HG03159 (cell line): Measurements from ENCODE around the gene COX7A2L.
"Not testable (repeated sequence)": the region's sequence is repeated elsewhere in the genome, so short reads cannot be mapped to it uniquely, and the experiment has no call there.

ENCODE experiments used
- ATAC-seq: cut with Tn5 transposase; IDR thresholded peaks from one replicate; pipeline ENCODE4 v1.9.1; 2021; ENCODE audit warnings: mild to moderate bottlenecking, moderate library complexity; ENCODE audit not compliant: unreplicated experiment

The COX7A2L gene, protein sequence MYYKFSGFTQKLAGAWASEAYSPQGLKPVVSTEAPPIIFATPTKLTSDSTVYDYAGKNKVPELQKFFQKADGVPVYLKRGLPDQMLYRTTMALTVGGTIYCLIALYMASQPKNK

DNA sequence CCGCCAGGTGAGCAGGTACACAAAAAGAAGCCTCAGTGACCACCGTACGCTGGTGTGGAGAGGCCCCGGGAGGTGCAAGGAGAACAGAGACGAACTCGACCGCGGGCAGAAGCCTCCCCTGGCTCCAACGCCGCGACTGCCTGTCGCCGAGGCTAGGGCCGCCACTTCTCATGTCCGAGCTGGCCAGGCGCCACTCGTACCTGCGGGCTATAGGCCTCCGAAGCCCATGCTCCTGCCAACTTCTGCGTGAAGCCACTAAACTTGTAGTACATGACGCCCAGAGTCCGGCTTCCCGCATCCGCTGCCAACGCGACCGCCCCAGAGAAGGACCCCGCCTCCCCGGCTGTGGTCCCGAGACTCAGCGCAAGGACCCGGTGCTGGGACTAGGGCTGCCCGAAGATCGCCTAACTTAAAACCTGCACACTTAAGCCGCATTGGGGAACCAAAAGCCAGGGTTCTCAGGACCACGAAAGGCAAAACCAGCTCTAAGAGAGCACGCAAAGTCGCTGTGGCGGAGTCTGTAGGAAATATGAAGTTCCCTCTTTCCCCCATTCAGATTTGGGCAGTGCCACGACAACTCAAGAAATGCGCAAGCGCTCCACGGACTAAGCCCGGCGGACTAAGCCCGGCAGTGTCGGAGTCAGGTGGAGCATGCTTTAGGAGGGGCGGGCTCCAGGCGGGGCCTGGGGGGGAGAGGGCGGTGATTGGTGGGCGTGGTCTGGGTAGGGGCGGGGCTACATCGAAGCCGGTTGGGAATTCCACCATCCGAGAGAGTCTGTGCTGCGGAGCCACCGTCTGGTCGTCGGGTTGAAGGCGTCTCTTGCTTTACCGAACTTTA, at the start of gene COX7A2L:
Gene COX7A2L, minus strand, starts transcription at position 328 of the 838 bp plus-strand sequence. Its CDS starts 56 bp downstream, at position 272.
- peak; percentile 93 for ATAC-seq

- ATAC-seq: no peak
These were observed 47.0 kb upstream of the COX7A2L start for GRCh38 chr2:42408009-42408408.

- no peak for ATAC-seq
These were observed 46.5 kb upstream of the COX7A2L start for GRCh38 chr2:42407476-42407875.

DNA sequence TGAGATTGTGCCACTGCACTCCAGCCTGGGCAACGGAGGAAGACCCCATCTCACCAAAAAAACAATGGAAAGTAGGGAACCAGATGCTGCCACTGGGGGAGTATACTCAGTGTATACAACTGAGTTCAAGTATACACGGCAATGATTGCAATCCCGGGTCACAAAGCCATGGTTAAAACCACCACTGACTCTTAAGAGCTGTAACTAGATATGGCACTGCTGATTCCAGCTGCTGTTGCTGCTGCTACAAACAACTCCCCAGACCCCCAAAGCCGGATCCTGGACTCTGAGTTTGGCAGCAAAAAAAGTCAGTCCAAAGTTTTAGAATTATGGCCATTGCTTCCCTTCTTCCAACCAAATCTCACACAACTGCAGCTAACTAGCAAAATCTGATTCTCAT, 43.7 kb upstream of the COX7A2L start:
- ATAC-seq: no peak

DNA sequence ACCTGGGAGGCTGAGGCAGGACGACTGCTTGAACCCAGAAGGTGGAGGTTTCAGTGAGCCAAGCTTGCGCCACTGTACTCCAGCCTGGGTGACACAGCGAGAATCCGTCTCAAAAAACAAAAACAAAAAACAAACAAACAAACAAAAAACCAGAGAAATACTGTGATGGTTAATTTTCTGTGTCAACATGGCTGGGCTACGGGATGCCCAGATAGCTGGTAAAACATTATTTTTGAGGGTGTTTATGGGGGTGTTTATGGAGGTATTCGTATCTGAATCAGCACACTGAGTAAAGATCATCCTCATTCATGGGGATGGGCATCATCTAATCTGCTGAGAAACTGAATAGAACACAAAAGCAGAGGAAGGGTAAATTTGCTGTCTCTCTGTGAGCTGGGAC, 40.8 kb upstream of the COX7A2L start:
- no peak for ATAC-seq

GRCh38 chr2:42398052-42398451, 37.0 kb upstream of the COX7A2L start:
- not testable (repeated sequence) for ATAC-seq

DNA sequence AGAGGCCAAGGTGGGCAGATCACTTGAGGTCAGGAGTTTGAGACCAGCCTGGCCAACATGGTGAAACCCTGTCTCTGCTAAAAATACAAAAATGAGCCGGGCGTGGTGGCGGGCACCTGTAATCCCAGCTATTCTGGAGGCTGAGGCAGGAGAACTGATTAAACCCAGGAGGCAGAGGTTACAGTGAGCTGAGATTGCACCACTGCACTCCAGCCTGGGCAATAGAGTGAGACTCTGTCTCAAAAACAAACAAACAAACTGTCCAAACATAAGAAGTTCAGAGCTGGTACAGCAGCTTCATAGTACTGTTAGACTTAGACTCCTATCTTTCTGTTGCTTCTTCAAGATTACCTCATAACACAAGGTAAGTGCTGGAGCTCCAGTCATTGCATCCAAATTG, 32.3 kb upstream of the COX7A2L start:
- ATAC-seq: not testable (repeated sequence)

- ATAC-seq: no peak
These were observed 31.2 kb upstream of the COX7A2L start for GRCh38 chr2:42392191-42392590.

GRCh38 chr2:42390401-42390969, 29.5 kb upstream of the COX7A2L start:
- no peak for ATAC-seq

GRCh38 chr2:42386682-42387081, 25.7 kb upstream of the COX7A2L start:
- ATAC-seq: peak; percentile 79

DNA sequence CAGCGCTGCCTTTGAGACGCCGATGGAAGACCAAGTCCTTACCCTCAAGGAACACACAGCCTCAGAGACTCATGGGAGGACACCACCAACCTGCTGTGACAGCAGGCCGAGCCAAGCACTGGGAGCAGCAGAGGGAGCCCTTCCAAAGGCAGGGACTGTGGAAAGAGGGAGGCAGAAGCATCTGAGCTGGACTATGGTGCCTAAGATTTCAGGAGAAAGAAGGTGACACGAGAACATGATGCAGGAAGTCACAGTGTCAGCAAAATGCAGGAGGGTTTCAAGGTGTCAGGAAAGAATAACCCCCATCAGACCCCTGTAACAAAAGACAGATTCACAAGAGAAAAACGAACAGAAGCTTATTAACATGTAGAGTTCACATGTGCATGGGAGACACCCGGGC, 24.2 kb upstream of the COX7A2L start:
- ATAC-seq: no peak

- ATAC-seq: no peak
These were observed 23.0 kb upstream of the COX7A2L start for GRCh38 chr2:42383855-42384530.

DNA sequence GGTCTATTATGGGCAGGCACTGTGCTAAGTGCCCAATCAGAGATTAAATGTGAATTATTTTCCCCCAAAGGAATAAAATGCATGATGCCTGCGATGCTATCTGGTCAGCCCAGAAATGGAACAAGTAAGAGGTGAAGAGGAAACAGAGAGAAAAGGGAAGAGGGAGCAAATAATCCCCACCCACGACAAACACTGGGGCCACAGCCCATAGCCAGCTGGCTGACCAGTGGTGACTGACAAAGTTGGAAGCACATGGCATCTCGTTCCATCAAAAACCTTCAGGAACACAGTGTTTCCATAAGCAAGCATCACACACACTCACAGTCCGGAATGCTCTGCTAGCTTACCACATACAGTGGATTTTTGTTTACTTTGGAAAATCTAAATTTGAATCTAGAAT, 21.1 kb upstream of the COX7A2L start:
- no peak for ATAC-seq

GRCh38 chr2:42380026-42380425, 19.0 kb upstream of the COX7A2L start:
- not testable (repeated sequence) for ATAC-seq

DNA sequence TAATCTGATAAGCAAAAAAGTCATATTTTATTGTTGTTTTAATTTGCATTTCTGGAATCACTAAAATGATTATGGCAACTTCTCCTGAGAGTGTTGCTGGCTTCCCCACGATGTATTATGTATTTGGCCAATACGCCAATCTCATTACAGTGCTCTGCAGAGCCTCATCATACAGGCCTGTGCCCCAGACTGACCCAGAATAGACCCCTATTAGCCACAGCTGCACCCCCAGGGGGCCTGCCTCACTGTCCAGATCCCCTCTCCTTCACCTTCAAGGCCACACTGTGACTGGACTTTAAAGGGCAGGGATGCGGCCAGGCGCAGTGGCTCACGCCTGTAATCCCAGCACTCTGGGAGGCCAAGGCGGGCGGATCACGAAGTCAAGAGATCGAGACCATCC, 17.4 kb upstream of the COX7A2L start:
- ATAC-seq: no peak

DNA sequence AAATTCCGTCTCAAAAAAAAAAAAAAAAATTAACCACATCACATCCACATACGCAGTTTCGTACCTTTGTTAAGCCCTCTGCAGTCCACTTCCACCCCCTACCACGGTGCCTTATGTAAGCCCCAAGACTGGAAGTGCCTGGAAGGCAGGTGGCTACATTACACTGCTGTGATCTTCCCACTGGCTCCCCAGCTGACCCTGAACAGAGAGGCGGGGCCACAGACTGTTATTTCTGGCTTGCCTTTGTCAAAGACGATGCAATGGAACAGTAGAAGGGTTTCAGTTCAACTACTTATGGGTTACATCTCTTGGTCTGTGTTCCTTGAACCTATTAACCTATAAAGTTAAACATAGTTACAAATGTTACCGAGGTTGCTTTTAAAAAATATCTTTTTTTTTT, 15.7 kb upstream of the COX7A2L start:
- ATAC-seq: no peak

- no peak for ATAC-seq
These were observed 11.6 kb upstream of the COX7A2L start for GRCh38 chr2:42372474-42373200.

DNA sequence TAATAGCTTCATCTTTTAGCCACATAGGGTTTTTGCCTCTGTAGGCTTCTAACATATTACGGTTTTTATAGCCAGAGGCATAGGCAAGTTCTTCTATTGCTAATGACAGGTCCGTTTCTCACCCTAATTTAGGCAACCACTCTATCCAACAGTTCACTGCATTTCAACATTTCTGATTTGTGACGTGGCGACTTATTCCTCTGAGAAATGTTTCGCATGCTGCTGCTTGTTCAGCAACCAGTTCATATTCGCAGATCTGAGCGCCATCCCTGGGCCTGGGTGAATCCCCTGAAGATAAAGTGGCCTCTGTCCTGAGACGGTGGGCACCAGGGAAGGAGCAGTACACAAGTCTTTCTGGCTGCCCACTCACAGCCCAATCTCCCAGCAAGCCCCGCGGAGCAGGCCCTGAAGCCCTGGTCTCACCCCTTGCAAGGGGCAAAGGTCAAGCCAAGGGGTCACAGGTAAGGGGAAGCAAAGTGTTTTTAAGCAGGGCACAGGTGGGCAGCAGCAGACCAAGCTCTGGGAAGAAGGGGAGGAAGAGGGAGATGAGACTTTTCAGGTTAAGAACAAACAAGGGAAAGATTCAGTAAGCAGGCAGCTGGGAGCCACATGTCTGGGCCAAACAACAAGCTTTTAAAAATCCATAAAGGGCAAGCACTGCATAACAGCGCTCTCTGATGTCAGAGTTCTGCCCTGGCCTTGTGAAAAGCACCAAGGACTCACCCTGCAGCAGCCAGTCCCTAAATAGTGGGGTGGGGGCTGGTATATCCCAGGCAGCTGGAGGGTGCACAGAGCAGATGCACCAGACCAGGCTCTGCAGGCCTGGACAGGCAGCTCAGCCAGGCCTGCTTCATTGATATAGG, 10.8 kb upstream of the COX7A2L start:
- ATAC-seq: no peak

GRCh38 chr2:42369532-42370229, 8.7 kb upstream of the COX7A2L start:
- no peak for ATAC-seq
